Measurements from ENCODE around the gene NKD1. TPM values are rescaled to one million over a fixed set of nuclear protein-coding genes. Genes with fewer than 3 reads are reported as not detected.
"Not testable (repeated sequence)": the region's sequence is repeated elsewhere in the genome, so short reads cannot be mapped to it uniquely, and the experiment has no call there.

The NKD1 gene
- total RNA-seq, 1 donor from 2014 or later: 15.7 TPM

GRCh38 chr16:50559804-50560514 is 11.8 kb downstream of the NKD1 start:
- DNase-seq: no peak

- DNase-seq: no peak
Measured at GRCh38 chr16:50560903-50561863, 13.0 kb downstream of the NKD1 start.

GRCh38 chr16:50562657-50563056 is 14.5 kb downstream of the NKD1 start:
- DNase-seq: no peak

GRCh38 chr16:50563989-50564388 is 15.8 kb downstream of the NKD1 start:
- no peak for DNase-seq

- DNase-seq: no peak
Measured at GRCh38 chr16:50565428-50565827, 17.2 kb downstream of the NKD1 start.

GRCh38 chr16:50566014-50566962 is 18.1 kb downstream of the NKD1 start:
- no peak for DNase-seq

- no peak for DNase-seq
Measured at GRCh38 chr16:50567651-50568050, 19.5 kb downstream of the NKD1 start.

GRCh38 chr16:50568187-50568815 is 20.1 kb downstream of the NKD1 start:
- no peak for DNase-seq

- no peak for DNase-seq
Measured at GRCh38 chr16:50570354-50570753, 22.2 kb downstream of the NKD1 start.

GRCh38 chr16:50570808-50571598 is 22.8 kb downstream of the NKD1 start:
- no peak for DNase-seq

GRCh38 chr16:50571786-50572185 is 23.6 kb downstream of the NKD1 start:
- DNase-seq: no peak

GRCh38 chr16:50572700-50573099 is 24.5 kb downstream of the NKD1 start:
- DNase-seq: no peak

GRCh38 chr16:50573279-50573678 is 25.1 kb downstream of the NKD1 start:
- no peak for DNase-seq

GRCh38 chr16:50573947-50574744 is 25.9 kb downstream of the NKD1 start:
- DNase-seq: peak; percentile 83

GRCh38 chr16:50574745-50575136 is 26.5 kb downstream of the NKD1 start:
- DNase-seq: peak; percentile 54

- DNase-seq: no peak
Measured at GRCh38 chr16:50575743-50576142, 27.5 kb downstream of the NKD1 start.

- no peak for DNase-seq
Measured at GRCh38 chr16:50576403-50577113, 28.4 kb downstream of the NKD1 start.

- DNase-seq: no peak
Measured at GRCh38 chr16:50578137-50578536, 29.9 kb downstream of the NKD1 start.

- not testable (repeated sequence) for DNase-seq
Measured at GRCh38 chr16:50579373-50579772, 31.2 kb downstream of the NKD1 start.
